ENCODE measurements around the gene MVB12B. TPM values are rescaled to one million over a fixed set of nuclear protein-coding genes. Genes with fewer than 3 reads are reported as not detected.

The MVB12B gene
- total and polyA plus RNA-seq, 2 of the 8 experiments (the other 6 are each of a cell fraction or from before 2014, with no cell fraction given) = 2.6 to 5.0 TPM

DNA sequence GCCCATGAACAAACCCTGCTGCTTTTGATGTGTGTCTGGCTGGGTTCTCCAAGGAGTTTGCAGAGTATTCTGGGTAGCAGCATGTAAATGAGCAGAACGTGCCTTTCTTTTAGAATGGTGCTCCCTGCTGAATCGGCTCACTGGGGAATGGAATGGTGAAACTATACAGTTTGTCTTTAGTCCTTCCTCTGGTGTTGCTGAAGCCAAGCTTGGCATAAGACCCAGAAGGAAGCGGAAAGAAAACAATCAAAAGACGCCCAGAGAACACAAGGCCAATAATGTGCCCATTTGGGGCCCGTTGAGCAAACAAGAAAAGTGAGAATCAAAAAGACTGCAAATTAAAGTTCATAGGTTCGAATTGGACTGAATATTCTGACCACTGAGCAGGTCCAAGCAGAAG is 60.1 kb downstream of the MVB12B start (continued):
- TF ChIP-seq CHD7 (IDR thresholded peaks at IDR 0.05; ENCODE audit: insufficient replicate concordance, low read length) = no peak
- no peak for TF ChIP-seq ATF3 (IDR thresholded peaks at IDR 0.05; ENCODE audit: insufficient read depth, low read depth, low read length)
